HCEC 1CT (cell line): ENCODE results near the gene PIGL.

Experiments
- DNase-seq: peaks from one replicate; pipeline ENCODE4 v3.0.0-alpha.2; 2017

Gene PIGL

DNA sequence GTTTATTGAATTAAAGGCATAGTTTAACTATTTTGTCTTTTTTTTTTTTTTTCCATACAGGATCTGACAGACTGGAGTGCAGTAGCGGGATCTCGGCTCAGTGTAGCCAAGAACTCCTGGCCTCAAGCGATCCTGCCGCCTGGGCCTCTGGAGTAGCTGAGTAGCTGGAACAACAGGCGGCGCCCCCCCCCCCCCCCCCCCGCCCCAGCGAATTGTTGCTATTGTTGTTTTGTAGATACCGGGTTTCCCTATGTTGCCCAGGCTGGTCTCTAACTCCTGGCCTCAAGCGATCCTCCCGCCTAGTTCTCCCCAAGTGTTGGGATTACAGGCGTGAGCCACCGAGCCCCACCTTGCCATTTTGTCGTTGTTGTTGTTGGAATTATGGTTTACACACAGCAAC is 137.6 kb downstream of the PIGL start:
- DNase-seq, result no peak

GRCh38 chr17:16358394-16358793 is 141.4 kb downstream of the PIGL start:
- DNase-seq, result no peak

GRCh38 chr17:16361874-16362273 is 144.9 kb downstream of the PIGL start:
- DNase-seq, result no peak

DNA sequence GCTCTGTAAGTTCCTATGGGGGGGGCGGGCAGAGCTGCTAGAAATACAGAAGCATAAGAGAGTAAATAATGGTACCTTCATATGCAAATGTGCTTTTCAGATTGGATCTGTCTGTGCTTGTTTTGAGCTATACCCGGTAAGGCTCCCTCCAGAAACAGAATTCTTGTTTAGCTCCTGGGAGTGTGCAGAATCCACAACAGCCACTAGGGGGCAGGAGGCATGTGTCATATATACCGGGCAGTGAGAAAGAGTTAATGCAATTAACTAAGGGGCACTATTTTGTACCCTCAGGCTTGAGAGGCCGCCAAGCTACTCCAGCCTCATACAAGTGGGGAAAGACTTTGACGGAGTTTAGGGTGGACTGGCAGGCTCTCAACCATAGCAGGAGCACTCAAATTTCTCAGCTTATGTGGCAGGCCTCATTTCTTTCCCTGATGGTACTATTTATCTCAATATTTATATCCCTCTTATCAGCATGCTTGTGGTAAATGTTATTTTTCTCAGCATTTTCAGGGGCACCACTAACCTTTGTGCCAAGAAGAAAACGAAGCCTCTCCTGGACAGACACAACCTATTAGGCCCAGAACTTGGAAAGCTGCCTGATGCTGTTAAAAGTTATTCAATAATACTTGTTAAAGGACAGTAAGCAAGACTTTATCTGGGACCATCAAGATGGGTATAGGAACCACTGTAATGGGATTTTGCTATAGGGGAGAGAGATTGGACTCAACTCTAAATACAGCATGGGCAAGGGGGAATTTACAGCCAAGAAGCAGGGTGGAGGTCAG is 146.9 kb downstream of the PIGL start:
- DNase-seq, result peak; percentile 61

DNA sequence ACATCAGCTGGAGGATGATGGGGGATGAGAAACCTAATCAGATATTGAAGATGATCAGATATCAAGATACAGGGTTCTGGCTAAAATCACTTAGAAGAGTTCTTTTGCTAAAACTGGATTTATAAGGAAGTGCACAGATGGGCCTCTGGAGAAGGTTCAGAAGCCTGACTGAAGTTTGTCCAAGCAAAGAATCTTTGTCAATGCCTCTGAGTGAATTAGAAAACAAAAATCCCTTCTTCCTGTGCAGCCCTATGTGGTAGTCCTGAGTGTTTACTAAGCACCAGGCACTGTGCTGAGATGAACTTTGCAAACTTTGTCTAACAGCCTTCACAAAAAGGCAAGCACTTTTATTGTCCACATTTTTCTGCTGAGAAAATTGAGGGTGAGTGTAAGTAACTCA is 147.6 kb downstream of the PIGL start:
- no peak for DNase-seq

GRCh38 chr17:16371742-16372141 is 154.7 kb downstream of the PIGL start:
- peak; percentile 98 for DNase-seq

DNA sequence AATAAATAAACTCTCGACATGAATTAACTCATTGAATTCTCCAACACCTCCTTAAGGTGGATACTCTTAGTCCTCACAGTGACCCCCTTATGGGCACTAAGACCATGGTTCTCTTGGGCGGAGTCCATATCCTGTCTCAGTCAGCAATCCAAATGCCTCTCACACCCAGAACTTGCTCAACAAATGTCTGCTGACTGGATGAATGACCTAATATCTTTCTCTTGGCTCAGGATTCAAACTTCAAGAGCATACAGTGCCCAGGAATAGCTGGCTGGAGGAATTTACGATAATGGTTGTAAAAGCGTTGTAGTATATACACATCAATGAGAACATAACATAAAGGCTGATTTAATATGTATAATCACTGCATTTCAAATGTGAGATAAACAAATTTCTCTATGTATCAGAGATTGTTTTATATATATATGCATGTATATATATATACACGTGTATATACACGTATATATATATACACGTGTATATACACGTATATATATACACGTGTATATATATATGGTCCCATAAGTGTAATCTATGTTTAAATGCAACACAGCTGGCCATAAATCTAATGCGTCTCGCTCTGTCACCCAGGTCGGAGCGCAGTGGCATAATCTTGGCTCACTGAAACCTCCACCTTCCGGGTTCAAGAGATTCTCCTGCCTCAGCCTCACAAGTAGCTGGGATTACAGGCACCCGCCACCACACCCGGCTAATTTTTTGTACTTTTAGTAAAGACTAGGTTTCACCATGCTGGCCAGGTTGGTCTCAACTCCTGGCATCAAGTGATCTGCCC is 157.3 kb downstream of the PIGL start:
- peak; percentile 64 for DNase-seq
